Uterus (tissue), 4 donors: ENCODE measurements around the gene C8A. TPM values are rescaled to one million over a fixed set of nuclear protein-coding genes. Genes with fewer than 3 reads are reported as not detected.

Experiments used
- DNase-seq, 2 donors: peaks; one replicate each; pipeline ENCODE4 v3.0.0-alpha.2; 2019 to 2020
- H3K27ac ChIP-seq, 2 donors: fragments of 200-600 bp; sonication (generic); 1 replicate in 1 of 2; 2 replicates in 1 of 2; pipeline ENCODE4 v1.5.1; 2016 to 2018
- H3K27me3 ChIP-seq, 2 donors: fragments of 200-600 bp; sonication (generic); one replicate each; pipeline ENCODE4 v1.5.1; 2018 to 2019; ENCODE audit warnings: control low read depth in 1 of 2
- H3K36me3 ChIP-seq, 2 donors: fragments of 200-600 bp; sonication (generic); one replicate each; pipeline ENCODE4 v1.5.1; 2019; ENCODE audit warnings: control low read depth in 1 of 2
- H3K4me1 ChIP-seq, 2 donors: fragments of 200-600 bp; sonication (generic); one replicate each; pipeline ENCODE4 v1.5.1; 2018 to 2019; ENCODE audit warnings: control low read depth in 1 of 2
- H3K4me3 ChIP-seq, 2 donors: fragments of 200-600 bp; sonication (generic); 1 replicate in 1 of 2; 2 replicates in 1 of 2; pipeline ENCODE4 v1.5.1; 2018 to 2019; ENCODE audit warnings: mild to moderate bottlenecking in 1 of 2
- H3K9me3 ChIP-seq, 2 donors: fragments of 200-600 bp; sonication (generic); one replicate each; pipeline ENCODE4 v1.5.1; 2019; ENCODE audit warnings: control low read depth in 1 of 2
- CTCF ChIP-seq, 4 experiments: fragments of 200-600 bp in 2 of 4; fragments of 450-650 bp in 2 of 4; sonication (generic) in 2 of 4; IDR thresholded peaks; one replicate each; pipeline ENCODE4 v1.5.1; 2016 to 2019; ENCODE audit warnings: antibody characterized with exemption in 4 of 4, mild to moderate bottlenecking in 2 of 4, moderate library complexity in 1 of 4
- POLR2A ChIP-seq, 2 donors: fragments of 450-650 bp; IDR thresholded peaks; one replicate each; pipeline ENCODE4 v1.6.1; 2016; ENCODE audit warnings: antibody characterized with exemption in 2 of 2, mild to moderate bottlenecking in 1 of 2, moderate library complexity in 1 of 2
- intact Hi-C: fragments of 100-400 bp; cut with DNase I; formaldehyde crosslinking; loops from one replicate; pipeline ENCODE4 v1.15.1; 2023; ENCODE audit warnings: low total_unique reads
- total RNA-seq, 4 donors: library from RNA; depleted of rRNA in 3 of 4; stranded (reverse); fragments of >200 nt in 3 of 4; gene quantifications; one replicate each; pipeline versions ENCODE4 v1.1.0 to v1.2.4, GENCODE V29; 2014 to 2023
- donor health status: DM: yes; HTN: yes; CAD: no.

C8A gene
- total RNA-seq, 4 donors from 2014 or later = not detected

- Histone ChIP-seq H3K4me3 (no peak overlapping the region), H3K27me3 (no peaks in the 10 kb centered on the region), H3K4me1 (no peaks in the 10 kb centered on the region), H3K9me3 (no peaks in the 10 kb centered on the region), H3K36me3 (no peaks in the 10 kb centered on the region), H3K27ac (no peak overlapping the region)
- no peak for TF ChIP-seq POLR2A (IDR thresholded peaks at IDR 0.05)
- no peak for TF ChIP-seq CTCF (IDR thresholded peaks at IDR 0.05)
- no peak for DNase-seq
- intact Hi-C loops = no loop called here
These were observed 9.3 kb upstream of the C8A start for GRCh38 chr1:56845343-56845742.

- Histone ChIP-seq H3K27ac (no peak overlapping the region), H3K9me3 (no peaks in the 10 kb centered on the region), H3K27me3 (no peaks in the 10 kb centered on the region), H3K36me3 (no peaks in the 10 kb centered on the region), H3K4me3 (no peak overlapping the region), H3K4me1 (no peaks in the 10 kb centered on the region)
- intact Hi-C loops = no loop called here
- no peak for DNase-seq
- TF ChIP-seq POLR2A (IDR thresholded peaks at IDR 0.05) (no peak), CTCF (IDR thresholded peaks at IDR 0.05) (no peak)
These were observed 4.8 kb upstream of the C8A start for GRCh38 chr1:56849750-56850149.

GRCh38 chr1:56850411-56850810, 4.2 kb upstream of the C8A start:
- Histone ChIP-seq H3K9me3 (no peaks in the 10 kb centered on the region), H3K27me3 (peaks cover 0 to 2% of the 10 kb centered on the region in 2 donors), H3K4me3 (no peak overlapping the region), H3K4me1 (no peaks in the 10 kb centered on the region), H3K36me3 (no peaks in the 10 kb centered on the region), H3K27ac (no peak overlapping the region)
- no peak for DNase-seq
- TF ChIP-seq POLR2A (IDR thresholded peaks at IDR 0.05) = no peak
- no peak for TF ChIP-seq CTCF (IDR thresholded peaks at IDR 0.05)
- intact Hi-C loops = no loop called here

- DNase-seq = no peak
- intact Hi-C loops = no loop called here
- TF ChIP-seq POLR2A (IDR thresholded peaks at IDR 0.05) (no peak), CTCF (IDR thresholded peaks at IDR 0.05) (no peak)
These were observed 3.7 kb upstream of the C8A start for GRCh38 chr1:56850922-56851321.

GRCh38 chr1:56852476-56852875, 2.1 kb upstream of the C8A start:
- no peak overlapping the region for H3K27ac ChIP-seq
- H3K4me1 ChIP-seq = no peaks in the 10 kb centered on the region
- no peaks in the 10 kb centered on the region for H3K36me3 ChIP-seq
- H3K4me3 ChIP-seq = no peak overlapping the region
- peaks cover 0 to 4% of the 10 kb centered on the region in 2 donors for H3K27me3 ChIP-seq
- no peak for TF ChIP-seq POLR2A (IDR thresholded peaks at IDR 0.05)
- TF ChIP-seq CTCF (IDR thresholded peaks at IDR 0.05) = no peak
- no peak for DNase-seq
- intact Hi-C loops = no loop called here
- no peaks in the 10 kb centered on the region for H3K9me3 ChIP-seq

More at GRCh38 chr1:56850922-56851321, 3.7 kb upstream of the C8A start:
- Histone ChIP-seq H3K27ac (no peak overlapping the region), H3K36me3 (no peaks in the 10 kb centered on the region), H3K4me3 (no peak overlapping the region), H3K9me3 (no peaks in the 10 kb centered on the region), H3K27me3 (peaks cover 0 to 4% of the 10 kb centered on the region in 2 donors), H3K4me1 (no peaks in the 10 kb centered on the region)
